ENCODE measurements around the gene SFMBT2.

GRCh38 chr10:7370511-7370910, 40.3 kb downstream of the SFMBT2 start:
- no peak for TF ChIP-seq SIN3A (IDR thresholded peaks at IDR 0.05; ENCODE audit: low read depth)
- TF ChIP-seq, protein P1, sequence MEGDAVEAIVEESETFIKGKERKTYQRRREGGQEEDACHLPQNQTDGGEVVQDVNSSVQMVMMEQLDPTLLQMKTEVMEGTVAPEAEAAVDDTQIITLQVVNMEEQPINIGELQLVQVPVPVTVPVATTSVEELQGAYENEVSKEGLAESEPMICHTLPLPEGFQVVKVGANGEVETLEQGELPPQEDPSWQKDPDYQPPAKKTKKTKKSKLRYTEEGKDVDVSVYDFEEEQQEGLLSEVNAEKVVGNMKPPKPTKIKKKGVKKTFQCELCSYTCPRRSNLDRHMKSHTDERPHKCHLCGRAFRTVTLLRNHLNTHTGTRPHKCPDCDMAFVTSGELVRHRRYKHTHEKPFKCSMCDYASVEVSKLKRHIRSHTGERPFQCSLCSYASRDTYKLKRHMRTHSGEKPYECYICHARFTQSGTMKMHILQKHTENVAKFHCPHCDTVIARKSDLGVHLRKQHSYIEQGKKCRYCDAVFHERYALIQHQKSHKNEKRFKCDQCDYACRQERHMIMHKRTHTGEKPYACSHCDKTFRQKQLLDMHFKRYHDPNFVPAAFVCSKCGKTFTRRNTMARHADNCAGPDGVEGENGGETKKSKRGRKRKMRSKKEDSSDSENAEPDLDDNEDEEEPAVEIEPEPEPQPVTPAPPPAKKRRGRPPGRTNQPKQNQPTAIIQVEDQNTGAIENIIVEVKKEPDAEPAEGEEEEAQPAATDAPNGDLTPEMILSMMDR (IDR thresholded peaks at IDR 0.05 in 2 of 3, conservative IDR thresholded peaks at IDR 0.05 in 1 of 3; ENCODE audit: borderline replicate concordance in 1 of 3, insufficient read depth in 1 of 3, low read depth in 2 of 3, low read length in 2 of 3): no peak
- TF ChIP-seq, protein P2, sequence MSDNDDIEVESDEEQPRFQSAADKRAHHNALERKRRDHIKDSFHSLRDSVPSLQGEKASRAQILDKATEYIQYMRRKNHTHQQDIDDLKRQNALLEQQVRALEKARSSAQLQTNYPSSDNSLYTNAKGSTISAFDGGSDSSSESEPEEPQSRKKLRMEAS (IDR thresholded peaks at IDR 0.05): no peak
- TF ChIP-seq ZNF274 (IDR thresholded peaks at IDR 0.05; ENCODE audit: low read depth, low read length): no peak
- TF ChIP-seq RAD21 (IDR thresholded peaks at IDR 0.05; ENCODE audit: low read depth): no peak
- TF ChIP-seq, protein P3, sequence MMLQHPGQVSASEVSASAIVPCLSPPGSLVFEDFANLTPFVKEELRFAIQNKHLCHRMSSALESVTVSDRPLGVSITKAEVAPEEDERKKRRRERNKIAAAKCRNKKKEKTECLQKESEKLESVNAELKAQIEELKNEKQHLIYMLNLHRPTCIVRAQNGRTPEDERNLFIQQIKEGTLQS (IDR thresholded peaks at IDR 0.05): no peak
- TF ChIP-seq EZH2 (IDR thresholded peaks at IDR 0.05): no peak
- no peak for TF ChIP-seq POLR2A (IDR thresholded peaks at IDR 0.05; ENCODE audit: borderline replicate concordance, extremely low read depth, insufficient read depth, insufficient read length)
- no peak for TF ChIP-seq TCF7L2 (IDR thresholded peaks at IDR 0.05; ENCODE audit: borderline replicate concordance, extremely low read depth, insufficient read depth, insufficient read length)
- TF ChIP-seq, protein P4, sequence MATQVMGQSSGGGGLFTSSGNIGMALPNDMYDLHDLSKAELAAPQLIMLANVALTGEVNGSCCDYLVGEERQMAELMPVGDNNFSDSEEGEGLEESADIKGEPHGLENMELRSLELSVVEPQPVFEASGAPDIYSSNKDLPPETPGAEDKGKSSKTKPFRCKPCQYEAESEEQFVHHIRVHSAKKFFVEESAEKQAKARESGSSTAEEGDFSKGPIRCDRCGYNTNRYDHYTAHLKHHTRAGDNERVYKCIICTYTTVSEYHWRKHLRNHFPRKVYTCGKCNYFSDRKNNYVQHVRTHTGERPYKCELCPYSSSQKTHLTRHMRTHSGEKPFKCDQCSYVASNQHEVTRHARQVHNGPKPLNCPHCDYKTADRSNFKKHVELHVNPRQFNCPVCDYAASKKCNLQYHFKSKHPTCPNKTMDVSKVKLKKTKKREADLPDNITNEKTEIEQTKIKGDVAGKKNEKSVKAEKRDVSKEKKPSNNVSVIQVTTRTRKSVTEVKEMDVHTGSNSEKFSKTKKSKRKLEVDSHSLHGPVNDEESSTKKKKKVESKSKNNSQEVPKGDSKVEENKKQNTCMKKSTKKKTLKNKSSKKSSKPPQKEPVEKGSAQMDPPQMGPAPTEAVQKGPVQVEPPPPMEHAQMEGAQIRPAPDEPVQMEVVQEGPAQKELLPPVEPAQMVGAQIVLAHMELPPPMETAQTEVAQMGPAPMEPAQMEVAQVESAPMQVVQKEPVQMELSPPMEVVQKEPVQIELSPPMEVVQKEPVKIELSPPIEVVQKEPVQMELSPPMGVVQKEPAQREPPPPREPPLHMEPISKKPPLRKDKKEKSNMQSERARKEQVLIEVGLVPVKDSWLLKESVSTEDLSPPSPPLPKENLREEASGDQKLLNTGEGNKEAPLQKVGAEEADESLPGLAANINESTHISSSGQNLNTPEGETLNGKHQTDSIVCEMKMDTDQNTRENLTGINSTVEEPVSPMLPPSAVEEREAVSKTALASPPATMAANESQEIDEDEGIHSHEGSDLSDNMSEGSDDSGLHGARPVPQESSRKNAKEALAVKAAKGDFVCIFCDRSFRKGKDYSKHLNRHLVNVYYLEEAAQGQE (IDR thresholded peaks at IDR 0.05; ENCODE audit: low read depth): no peak
- TF ChIP-seq POLR2AphosphoS5 (IDR thresholded peaks at IDR 0.05; ENCODE audit: low read depth, low read length): no peak
- no peak for TF ChIP-seq ZFX (IDR thresholded peaks at IDR 0.05)
- TF ChIP-seq SP1 (IDR thresholded peaks at IDR 0.05; ENCODE audit: low read depth): no peak
- no peak for TF ChIP-seq CEBPB (IDR thresholded peaks at IDR 0.05; ENCODE audit: low read depth)

Data from HCT116 (cell line).